ENCODE measurements around the gene ZNF687. TPM values are rescaled to one million over a fixed set of nuclear protein-coding genes. Genes with fewer than 3 reads are reported as not detected.

The ZNF687 gene
- total RNA-seq, 1 donor, result 15.9 TPM

DNA sequence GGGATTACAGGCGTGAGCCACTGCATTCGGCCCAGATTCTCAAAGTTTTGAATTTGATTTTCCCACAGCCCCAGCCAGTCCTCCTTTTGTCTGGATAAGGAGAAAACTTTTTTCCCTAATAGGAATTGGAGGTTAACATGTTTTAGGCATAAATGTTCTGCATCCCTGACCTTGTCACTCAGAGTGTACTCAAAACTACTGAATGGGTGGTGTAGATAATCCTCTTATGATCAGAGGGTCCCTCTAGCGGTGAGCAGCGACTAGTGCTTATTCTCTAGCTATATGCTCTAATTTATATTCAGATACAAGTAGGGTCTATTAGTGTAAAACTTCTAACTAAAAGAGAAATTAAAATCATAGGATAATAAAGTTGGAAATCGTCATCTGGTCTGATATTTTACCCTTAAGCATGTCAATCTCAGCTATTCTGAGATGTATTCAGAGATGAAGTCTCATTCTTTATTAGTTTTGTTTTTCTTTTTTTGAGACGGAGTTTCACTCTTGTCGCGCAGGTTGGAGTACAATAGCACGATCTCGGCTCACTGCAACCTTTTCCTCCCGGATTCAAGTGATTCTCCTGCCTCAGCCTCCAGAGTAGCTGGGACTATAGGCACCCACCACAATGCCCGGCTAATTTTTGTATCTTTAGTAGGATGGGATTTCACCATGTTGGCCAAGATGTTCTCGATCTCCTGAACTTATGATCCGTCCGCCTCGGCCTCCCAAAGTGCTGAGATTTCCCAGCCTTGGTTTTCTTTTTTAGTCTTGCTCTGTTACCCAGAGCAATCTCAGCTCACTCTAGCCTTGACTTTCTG lies 30.2 kb upstream of the ZNF687 start:
- no peak overlapping the region for H3K4me2 ChIP-seq (ENCODE audit: insufficient read depth, low read length)
- H3K27me3 ChIP-seq (ENCODE audit: insufficient read depth, low read length), result no peaks in the 10 kb centered on the region
- no peaks in the 10 kb centered on the region for H3K9me3 ChIP-seq (ENCODE audit: low read depth, low read length)
- H2AFZ ChIP-seq (ENCODE audit: low read length), result no peak overlapping the region
- TF ChIP-seq, protein P1, sequence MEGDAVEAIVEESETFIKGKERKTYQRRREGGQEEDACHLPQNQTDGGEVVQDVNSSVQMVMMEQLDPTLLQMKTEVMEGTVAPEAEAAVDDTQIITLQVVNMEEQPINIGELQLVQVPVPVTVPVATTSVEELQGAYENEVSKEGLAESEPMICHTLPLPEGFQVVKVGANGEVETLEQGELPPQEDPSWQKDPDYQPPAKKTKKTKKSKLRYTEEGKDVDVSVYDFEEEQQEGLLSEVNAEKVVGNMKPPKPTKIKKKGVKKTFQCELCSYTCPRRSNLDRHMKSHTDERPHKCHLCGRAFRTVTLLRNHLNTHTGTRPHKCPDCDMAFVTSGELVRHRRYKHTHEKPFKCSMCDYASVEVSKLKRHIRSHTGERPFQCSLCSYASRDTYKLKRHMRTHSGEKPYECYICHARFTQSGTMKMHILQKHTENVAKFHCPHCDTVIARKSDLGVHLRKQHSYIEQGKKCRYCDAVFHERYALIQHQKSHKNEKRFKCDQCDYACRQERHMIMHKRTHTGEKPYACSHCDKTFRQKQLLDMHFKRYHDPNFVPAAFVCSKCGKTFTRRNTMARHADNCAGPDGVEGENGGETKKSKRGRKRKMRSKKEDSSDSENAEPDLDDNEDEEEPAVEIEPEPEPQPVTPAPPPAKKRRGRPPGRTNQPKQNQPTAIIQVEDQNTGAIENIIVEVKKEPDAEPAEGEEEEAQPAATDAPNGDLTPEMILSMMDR (IDR thresholded peaks at IDR 0.05; ENCODE audit: extremely low read depth, low read depth, low read length), result peak; percentile 88
- H3K4me3 ChIP-seq (ENCODE audit: insufficient read depth, low read length), result no peak overlapping the region
- H3K79me2 ChIP-seq (ENCODE audit: insufficient read depth, low read length), result peaks cover 21% of the 10 kb centered on the region
- H3K27ac ChIP-seq (ENCODE audit: low read depth, low read length), result no peak overlapping the region
- H3K36me3 ChIP-seq (ENCODE audit: insufficient read depth, low read length), result peaks cover 34% of the 10 kb centered on the region
- DNase-seq (ENCODE audit: insufficient read length, low spot score, missing footprints), result peak; percentile 92
- H3K4me1 ChIP-seq (ENCODE audit: insufficient read depth, low read length), result peaks cover 9% of the 10 kb centered on the region
- peaks cover 11% of the 10 kb centered on the region for H4K20me1 ChIP-seq (ENCODE audit: insufficient read depth, low read length)

GRCh38 chr1:151254217-151255213 lies 27.6 kb upstream of the ZNF687 start, which contains the start of gene PSMD4:
Gene PSMD4, plus strand, starts transcription at chr1:151254734. Its CDS starts 49 bp downstream, at chr1:151254783.
- peaks cover 9% of the 10 kb centered on the region for H3K4me1 ChIP-seq (ENCODE audit: insufficient read depth, low read length)
- H3K27me3 ChIP-seq (ENCODE audit: insufficient read depth, low read length), result no peaks in the 10 kb centered on the region
- peak within 1 kb of the TSS; percentile 68 for H3K27ac ChIP-seq (ENCODE audit: low read depth, low read length)
- no peaks in the 10 kb centered on the region for H3K9me3 ChIP-seq (ENCODE audit: low read depth, low read length)
- peak within 1 kb of the TSS; percentile 97 for H2AFZ ChIP-seq (ENCODE audit: low read length)
- peak; percentile 98 for DNase-seq (ENCODE audit: insufficient read length, low spot score, missing footprints)
- peaks cover 23% of the 10 kb centered on the region for H4K20me1 ChIP-seq (ENCODE audit: insufficient read depth, low read length)
- TF ChIP-seq, protein P1 (IDR thresholded peaks at IDR 0.05; ENCODE audit: extremely low read depth, low read depth, low read length), result no peak
- peak within 1 kb of the TSS; percentile 98 for H3K4me2 ChIP-seq (ENCODE audit: insufficient read depth, low read length)
- H3K79me2 ChIP-seq (ENCODE audit: insufficient read depth, low read length), result peaks cover 48% of the 10 kb centered on the region
- peak within 1 kb of the TSS; percentile 74 for H3K4me3 ChIP-seq (ENCODE audit: insufficient read depth, low read length)
- peaks cover 15% of the 10 kb centered on the region for H3K36me3 ChIP-seq (ENCODE audit: insufficient read depth, low read length)

GRCh38 chr1:151255381-151255780 lies 26.7 kb upstream of the ZNF687 start:
- peak overlapping the region; percentile 97 for H2AFZ ChIP-seq (ENCODE audit: low read length)
- peak overlapping the region; percentile 74 for H3K4me3 ChIP-seq (ENCODE audit: insufficient read depth, low read length)
- H3K9me3 ChIP-seq (ENCODE audit: low read depth, low read length), result no peaks in the 10 kb centered on the region
- peaks cover 6% of the 10 kb centered on the region for H3K36me3 ChIP-seq (ENCODE audit: insufficient read depth, low read length)
- H3K4me2 ChIP-seq (ENCODE audit: insufficient read depth, low read length), result peak overlapping the region; percentile 98
- H3K4me1 ChIP-seq (ENCODE audit: insufficient read depth, low read length), result peaks cover 9% of the 10 kb centered on the region
- TF ChIP-seq, protein P1 (IDR thresholded peaks at IDR 0.05; ENCODE audit: extremely low read depth, low read depth, low read length), result no peak
- peak; percentile 71 for DNase-seq (ENCODE audit: insufficient read length, low spot score, missing footprints)
- peaks cover 57% of the 10 kb centered on the region for H3K79me2 ChIP-seq (ENCODE audit: insufficient read depth, low read length)
- peaks cover 23% of the 10 kb centered on the region for H4K20me1 ChIP-seq (ENCODE audit: insufficient read depth, low read length)
- H3K27me3 ChIP-seq (ENCODE audit: insufficient read depth, low read length), result no peaks in the 10 kb centered on the region
- H3K27ac ChIP-seq (ENCODE audit: low read depth, low read length), result peak overlapping the region; percentile 68

Measured in osteoblast (primary cell).